ACC112 (cell line): ENCODE data around the gene CD53.
"Not testable (repeated sequence)": the region's sequence is repeated elsewhere in the genome, so short reads cannot be mapped to it uniquely, and the experiment has no call there.

Experiments
- H2AFZ ChIP-seq: fragments of 200-600 bp; sonication (generic); one replicate; pipeline ENCODE4 v1.6.0; 2017; ENCODE audit warnings: antibody characterized with exemption, low read length; ENCODE audit not compliant: unreplicated experiment
- H3K27ac ChIP-seq: fragments of 200-600 bp; sonication (generic); 2 replicates; pipeline ENCODE4 v1.5.1; 2014; ENCODE audit warnings: low read depth, mild to moderate bottlenecking, antibody characterized with exemption, low read length, moderate library complexity
- H3K27me3 ChIP-seq: fragments of 200-600 bp; sonication (generic); 2 replicates; pipeline ENCODE4 v1.6.1; 2014; ENCODE audit warnings: mild to moderate bottlenecking, antibody characterized with exemption, low read length, moderate library complexity, mixed read lengths; ENCODE audit not compliant: insufficient read depth
- H3K36me3 ChIP-seq: fragments of 200-600 bp; sonication (generic); 2 replicates; pipeline ENCODE4 v1.6.1; 2016; ENCODE audit warnings: mild to moderate bottlenecking, antibody characterized with exemption, low read length, moderate library complexity, mixed read lengths; ENCODE audit not compliant: insufficient read depth
- H3K4me1 ChIP-seq: fragments of 200-600 bp; sonication (generic); one replicate; pipeline ENCODE4 v1.6.1; 2016; ENCODE audit warnings: low read length, mixed read lengths; ENCODE audit not compliant: insufficient read depth, unreplicated experiment, control insufficient read depth
- H3K4me3 ChIP-seq: fragments of 200-600 bp; sonication (generic); 2 replicates; pipeline ENCODE4 v1.5.1; 2014; ENCODE audit warnings: mild to moderate bottlenecking, low read depth, low read length
- H3K79me2 ChIP-seq: fragments of 200-600 bp; sonication (generic); one replicate; pipeline ENCODE4 v1.6.0; 2016; ENCODE audit warnings: low read length; ENCODE audit not compliant: control insufficient read depth, unreplicated experiment, insufficient read depth

Gene CD53

GRCh38 chr1:110859062-110859461 lies 13.9 kb upstream of the CD53 start:
- H3K27me3 ChIP-seq: peaks cover 22% of the 10 kb centered on the region

DNA sequence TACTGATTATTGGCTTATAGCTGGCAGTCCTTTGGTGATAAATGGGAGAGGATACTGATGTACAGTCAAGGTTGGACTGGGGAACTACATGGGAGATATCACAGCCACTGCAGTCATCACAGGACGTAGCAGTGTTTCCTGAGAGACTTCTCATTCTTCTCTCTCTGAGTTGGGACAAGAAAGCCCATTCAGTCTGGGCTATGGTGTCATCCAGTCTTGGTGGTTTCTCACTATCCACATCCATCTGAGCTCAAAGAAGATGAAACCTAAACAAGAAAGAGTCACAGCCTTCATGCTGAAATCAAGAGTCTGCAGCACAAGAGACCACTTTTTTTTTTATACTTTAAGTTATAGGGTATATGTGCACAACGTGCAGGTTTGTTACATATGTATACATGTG lies 12.8 kb upstream of the CD53 start:
- Histone ChIP-seq H2AFZ (no peak overlapping the region), H3K79me2 (no peaks in the 10 kb centered on the region), H3K36me3 (no peaks in the 10 kb centered on the region), H3K4me1 (no peaks in the 10 kb centered on the region), H3K4me3 (no peak overlapping the region), H3K27me3 (peaks cover 15% of the 10 kb centered on the region), H3K27ac (no peak overlapping the region)

More at GRCh38 chr1:110859062-110859461, 13.9 kb upstream of the CD53 start:
- Histone ChIP-seq H2AFZ (no peak overlapping the region), H3K4me1 (no peaks in the 10 kb centered on the region), H3K4me3 (no peak overlapping the region), H3K27ac (no peak overlapping the region), H3K79me2 (no peaks in the 10 kb centered on the region), H3K36me3 (no peaks in the 10 kb centered on the region)

DNA sequence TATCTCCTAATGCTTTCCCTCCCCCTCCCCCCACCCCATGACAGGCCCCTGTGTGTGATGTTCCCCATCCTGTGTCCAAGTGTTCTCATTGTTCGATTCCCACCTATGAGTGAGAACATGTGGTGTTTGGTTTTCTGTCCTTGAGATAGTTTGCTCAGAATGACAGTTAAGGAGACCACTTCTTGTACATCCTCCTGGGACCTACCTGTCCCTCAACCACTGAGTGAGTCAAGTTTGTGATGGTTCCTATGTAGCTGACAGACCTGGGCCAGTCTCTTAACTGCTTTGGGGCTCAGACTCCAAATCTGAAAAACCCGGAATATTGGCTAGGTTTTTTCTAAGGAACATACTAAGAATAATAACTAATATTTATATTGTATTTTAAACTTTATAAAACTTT lies 12.3 kb upstream of the CD53 start:
- not testable (repeated sequence) for H2AFZ ChIP-seq, H3K4me3 ChIP-seq, H3K79me2 ChIP-seq, H3K4me1 ChIP-seq, H3K36me3 ChIP-seq, H3K27ac ChIP-seq
- peaks cover 12% of the 10 kb centered on the region for H3K27me3 ChIP-seq

GRCh38 chr1:110861942-110862341 lies 11.0 kb upstream of the CD53 start:
- H3K36me3 ChIP-seq: not testable (repeated sequence)

DNA sequence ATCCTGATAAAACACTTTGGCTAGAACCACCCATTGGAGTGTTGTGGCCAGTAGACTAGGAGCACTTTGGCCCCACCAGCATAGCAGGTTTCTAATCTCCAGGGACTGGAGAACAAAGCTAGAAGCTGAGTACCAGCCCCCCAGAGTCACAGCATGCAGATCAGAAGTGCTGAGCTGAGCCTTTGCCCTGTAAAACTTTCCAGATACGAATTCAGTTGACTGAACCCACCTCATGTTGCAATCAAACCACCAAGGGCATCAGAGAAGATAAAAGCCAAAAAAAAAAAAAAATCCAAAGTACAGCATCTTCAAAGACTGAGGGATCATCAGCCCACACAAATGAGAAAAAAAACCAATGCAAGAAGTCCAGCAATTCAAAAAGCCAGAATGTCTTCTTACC lies 8.7 kb upstream of the CD53 start:
- no peak overlapping the region for H2AFZ ChIP-seq
- H3K36me3 ChIP-seq: no peaks in the 10 kb centered on the region
- no peaks in the 10 kb centered on the region for H3K79me2 ChIP-seq
- no peak overlapping the region for H3K27ac ChIP-seq
- peaks cover 9% of the 10 kb centered on the region; the same call in 1 of the 2 replicates for H3K27me3 ChIP-seq
- no peaks in the 10 kb centered on the region for H3K4me1 ChIP-seq
- H3K4me3 ChIP-seq: no peak overlapping the region

More at GRCh38 chr1:110861942-110862341, 11.0 kb upstream of the CD53 start:
- H3K79me2 ChIP-seq, H3K27me3 ChIP-seq, H2AFZ ChIP-seq, H3K27ac ChIP-seq, H3K4me1 ChIP-seq, H3K4me3 ChIP-seq: not testable (repeated sequence)

- H3K4me1 ChIP-seq: no peaks in the 10 kb centered on the region
- H2AFZ ChIP-seq: no peak overlapping the region
- H3K79me2 ChIP-seq: no peaks in the 10 kb centered on the region
- no peak overlapping the region for H3K27ac ChIP-seq
- no peak overlapping the region for H3K4me3 ChIP-seq
- peaks cover 68% of the 10 kb centered on the region for H3K27me3 ChIP-seq
- no peaks in the 10 kb centered on the region for H3K36me3 ChIP-seq
These were observed 2.1 kb upstream of the CD53 start for GRCh38 chr1:110870721-110871388.

DNA sequence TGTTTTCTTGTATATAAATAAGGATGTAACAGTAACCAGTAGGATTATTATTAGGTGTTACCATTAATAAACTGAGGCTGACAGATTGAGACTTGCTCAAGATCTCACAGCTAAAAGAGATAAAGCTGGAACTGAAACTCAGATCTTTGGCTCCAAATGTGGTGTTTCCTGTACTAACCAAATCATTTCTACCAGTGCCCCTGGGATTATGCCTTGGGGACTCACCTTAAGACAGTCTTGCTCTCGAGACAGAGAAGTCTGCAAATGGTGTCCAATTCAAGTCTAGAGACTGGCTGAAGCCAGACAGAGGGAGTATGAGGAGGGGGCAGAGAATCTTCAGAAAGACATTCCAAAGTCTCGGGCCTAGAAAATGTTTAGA lies 593 bp upstream of the CD53 start:
- Histone ChIP-seq H3K27ac (no peak overlapping the region), H3K4me3 (no peak overlapping the region), H3K27me3 (peaks cover 83% of the 10 kb centered on the region), H3K79me2 (no peaks in the 10 kb centered on the region), H3K4me1 (no peaks in the 10 kb centered on the region), H3K36me3 (no peaks in the 10 kb centered on the region), H2AFZ (no peak overlapping the region)

GRCh38 chr1:110873856-110874255 lies 908 bp downstream of the CD53 start:
- peaks cover 87% of the 10 kb centered on the region for H3K27me3 ChIP-seq
- H3K27ac ChIP-seq: no peak overlapping the region
- H3K4me1 ChIP-seq: no peaks in the 10 kb centered on the region
- no peaks in the 10 kb centered on the region for H3K36me3 ChIP-seq
- no peak overlapping the region for H3K4me3 ChIP-seq
- no peak overlapping the region for H2AFZ ChIP-seq
- H3K79me2 ChIP-seq: no peaks in the 10 kb centered on the region

GRCh38 chr1:110874324-110875215 lies 1.6 kb downstream of the CD53 start:
- Histone ChIP-seq H3K79me2 (no peaks in the 10 kb centered on the region), H3K27ac (no peak overlapping the region), H2AFZ (no peak overlapping the region), H3K4me3 (no peak overlapping the region), H3K36me3 (no peaks in the 10 kb centered on the region), H3K4me1 (no peaks in the 10 kb centered on the region), H3K27me3 (peaks cover 85% of the 10 kb centered on the region)

DNA sequence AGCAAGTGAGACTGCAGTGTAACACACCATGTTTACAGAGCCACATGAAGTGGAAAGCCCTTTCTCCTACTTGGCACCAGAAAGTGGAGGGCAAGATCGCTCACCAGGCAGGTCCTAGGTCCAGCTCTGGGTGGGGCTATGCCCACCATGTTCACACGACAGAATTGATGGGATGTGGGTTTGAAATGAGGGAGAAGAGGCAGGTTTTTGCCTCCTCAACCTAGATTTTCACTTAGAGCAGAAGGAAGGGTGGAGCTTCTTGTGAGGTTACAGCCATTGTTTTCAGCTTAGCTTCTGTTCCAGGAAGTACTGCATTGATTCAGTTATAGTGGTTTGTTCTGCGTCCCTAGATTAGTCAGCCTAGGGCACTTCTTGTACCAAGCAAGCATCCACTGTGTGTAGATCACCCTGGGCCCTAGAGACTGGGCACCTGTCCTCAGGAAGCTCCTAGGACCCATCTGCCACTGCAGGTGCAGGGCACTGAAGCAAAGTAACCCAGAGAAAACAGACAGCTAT lies 2.3 kb downstream of the CD53 start:
- no peaks in the 10 kb centered on the region for H3K79me2 ChIP-seq
- no peak overlapping the region for H3K27ac ChIP-seq
- no peaks in the 10 kb centered on the region for H3K36me3 ChIP-seq
- H3K4me3 ChIP-seq: no peak overlapping the region
- H3K27me3 ChIP-seq: peaks cover 78% of the 10 kb centered on the region
- no peaks in the 10 kb centered on the region for H3K4me1 ChIP-seq
- no peak overlapping the region for H2AFZ ChIP-seq
